Tibial artery (tissue), 4 donors: ENCODE measurements around the gene WARS2.
A peak's percentile ranks its signal among the peaks of the same experiment; 100 is the strongest.
"Not testable (repeated sequence)": the region's sequence is repeated elsewhere in the genome, so short reads cannot be mapped to it uniquely, and the experiment has no call there.

ENCODE experiments used
- DNase-seq, 2 donors: peaks; one replicate each; pipeline ENCODE4 v3.0.0-alpha.2; 2019
- H3K27ac ChIP-seq, 2 donors: fragments of 200-600 bp; sonication (generic) in 1 of 2; 1 replicate in 1 of 2; 2 replicates in 1 of 2; pipeline ENCODE4 v1.5.1; 2018 to 2019; ENCODE audit warnings: mild to moderate bottlenecking in 1 of 2
- H3K27me3 ChIP-seq, 2 donors: fragments of 200-600 bp; sonication (generic) in 1 of 2; one replicate each; pipeline versions ENCODE4 v1.5.1 to v1.6.0; 2016 to 2019
- H3K36me3 ChIP-seq, 3 donors: fragments of 200-600 bp; sonication (generic) in 2 of 3; one replicate each; pipeline ENCODE4 v1.5.1; 2016 to 2019; ENCODE audit warnings: mild to moderate bottlenecking in 2 of 3
- H3K4me1 ChIP-seq, 4 donors: fragments of 200-600 bp; sonication (generic) in 2 of 4; 1 replicate in 3 of 4; 2 replicates in 1 of 4; pipeline ENCODE4 v1.5.1; 2016 to 2019
- H3K4me3 ChIP-seq, 2 donors: fragments of 200-600 bp; sonication (generic) in 1 of 2; 1 replicate in 1 of 2; 2 replicates in 1 of 2; pipeline ENCODE4 v1.5.1; 2018 to 2019; ENCODE audit warnings: mild to moderate bottlenecking in 2 of 2
- H3K9me3 ChIP-seq, 3 donors: fragments of 200-600 bp; sonication (generic) in 1 of 3; one replicate each; pipeline ENCODE4 v1.5.1; 2016 to 2019
- intact Hi-C: fragments of 100-400 bp; cut with DNase I; formaldehyde crosslinking; loops from one replicate; pipeline ENCODE4 v1.15.0; 2023; ENCODE audit warnings: low total_unique reads
- TF ChIP-seq, protein P1 (sequence below), 2 experiments: fragments of 200-600 bp in 1 of 2; fragments of 450-650 bp in 1 of 2; IDR thresholded peaks; one replicate each; pipeline ENCODE4 v1.5.1; 2017 to 2019; ENCODE audit warnings: antibody characterized with exemption in 2 of 2, mild to moderate bottlenecking in 1 of 2, moderate library complexity in 1 of 2

The WARS2 gene

DNA sequence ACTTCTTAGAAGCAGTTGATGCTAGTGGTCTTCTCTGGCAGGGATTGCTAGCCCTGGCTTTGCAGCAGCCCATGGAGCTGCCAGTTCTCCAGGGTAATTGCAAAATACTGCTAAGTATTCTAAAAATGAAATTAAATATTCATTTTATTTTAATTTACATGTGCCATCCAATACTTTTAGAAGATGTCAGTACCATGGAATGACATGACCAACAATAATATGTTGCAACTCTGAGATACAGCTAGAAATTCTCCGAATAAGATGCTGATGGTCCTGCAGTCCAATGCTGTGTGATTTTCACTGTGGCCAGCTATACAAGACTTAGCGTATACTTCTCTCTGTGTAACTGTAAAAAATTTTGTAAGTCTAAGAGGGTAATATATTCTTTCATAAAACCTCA is 20.0 kb upstream of the WARS2 start:
- TF ChIP-seq, protein P1, sequence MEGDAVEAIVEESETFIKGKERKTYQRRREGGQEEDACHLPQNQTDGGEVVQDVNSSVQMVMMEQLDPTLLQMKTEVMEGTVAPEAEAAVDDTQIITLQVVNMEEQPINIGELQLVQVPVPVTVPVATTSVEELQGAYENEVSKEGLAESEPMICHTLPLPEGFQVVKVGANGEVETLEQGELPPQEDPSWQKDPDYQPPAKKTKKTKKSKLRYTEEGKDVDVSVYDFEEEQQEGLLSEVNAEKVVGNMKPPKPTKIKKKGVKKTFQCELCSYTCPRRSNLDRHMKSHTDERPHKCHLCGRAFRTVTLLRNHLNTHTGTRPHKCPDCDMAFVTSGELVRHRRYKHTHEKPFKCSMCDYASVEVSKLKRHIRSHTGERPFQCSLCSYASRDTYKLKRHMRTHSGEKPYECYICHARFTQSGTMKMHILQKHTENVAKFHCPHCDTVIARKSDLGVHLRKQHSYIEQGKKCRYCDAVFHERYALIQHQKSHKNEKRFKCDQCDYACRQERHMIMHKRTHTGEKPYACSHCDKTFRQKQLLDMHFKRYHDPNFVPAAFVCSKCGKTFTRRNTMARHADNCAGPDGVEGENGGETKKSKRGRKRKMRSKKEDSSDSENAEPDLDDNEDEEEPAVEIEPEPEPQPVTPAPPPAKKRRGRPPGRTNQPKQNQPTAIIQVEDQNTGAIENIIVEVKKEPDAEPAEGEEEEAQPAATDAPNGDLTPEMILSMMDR (IDR thresholded peaks at IDR 0.05), result no peak
- H3K36me3 ChIP-seq, result peaks cover 23 to 53% (median 42%) of the 10 kb centered on the region in 3 donors
- peaks cover 0 to 18% (median 4%) of the 10 kb centered on the region in 4 donors for H3K4me1 ChIP-seq
- intact Hi-C loops, result no loop called here
- H3K27ac ChIP-seq, result peak overlapping the region in 1 of 2 donors; percentile 39
- DNase-seq, result no peak
- no peaks in the 10 kb centered on the region for H3K27me3 ChIP-seq
- no peak overlapping the region for H3K4me3 ChIP-seq
- no peaks in the 10 kb centered on the region for H3K9me3 ChIP-seq

DNA sequence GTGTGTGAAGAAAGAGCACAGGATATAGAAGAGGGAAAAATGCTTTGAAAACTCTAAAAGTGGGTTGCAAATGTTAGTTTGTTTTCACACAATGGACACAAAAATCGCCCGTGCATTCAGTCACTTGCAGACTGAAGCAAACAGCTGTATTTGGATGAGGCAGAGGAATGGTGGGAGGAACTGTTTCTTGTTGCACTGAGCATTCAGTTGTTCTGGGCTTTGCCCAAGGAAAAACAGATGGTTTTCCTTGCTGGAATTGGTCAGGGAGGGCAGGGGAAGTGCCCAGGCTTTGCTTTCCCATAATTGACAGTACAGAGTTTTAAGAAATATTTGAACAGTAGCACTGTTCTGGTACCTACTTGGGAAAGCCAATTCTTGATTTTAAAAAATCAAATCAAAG is 19.5 kb upstream of the WARS2 start:
- no peak for DNase-seq
- TF ChIP-seq, protein P1 (IDR thresholded peaks at IDR 0.05), result no peak
- peaks cover 26 to 53% (median 46%) of the 10 kb centered on the region in 3 donors for H3K36me3 ChIP-seq
- no peak overlapping the region for H3K27ac ChIP-seq
- H3K4me3 ChIP-seq, result no peak overlapping the region
- H3K4me1 ChIP-seq, result peaks cover 0 to 18% (median 4%) of the 10 kb centered on the region in 4 donors
- no peaks in the 10 kb centered on the region for H3K9me3 ChIP-seq
- intact Hi-C loops, result no loop called here
- H3K27me3 ChIP-seq, result no peaks in the 10 kb centered on the region

DNA sequence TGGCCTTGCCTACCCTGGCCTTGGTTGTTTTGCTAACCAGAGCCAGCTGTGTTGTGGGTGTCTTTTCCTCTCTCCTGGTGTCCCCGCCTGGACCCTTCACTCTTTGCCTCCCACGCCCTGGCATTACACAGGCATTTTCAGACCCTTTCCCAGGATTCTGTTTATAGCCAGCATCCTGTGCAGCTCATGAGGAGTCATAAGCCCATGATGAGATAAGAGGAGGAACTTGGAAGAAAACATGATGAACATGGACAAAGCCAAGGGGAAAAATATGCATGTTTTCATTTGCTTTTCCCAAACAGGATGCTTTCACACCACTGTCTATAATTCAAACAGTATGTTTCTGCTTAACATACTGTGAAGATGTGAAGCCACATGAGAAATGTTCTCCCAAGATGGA is 18.7 kb upstream of the WARS2 start:
- DNase-seq, result no peak
- intact Hi-C loops, result no loop called here
- Histone ChIP-seq H3K4me3 (no peak overlapping the region), H3K27me3 (no peaks in the 10 kb centered on the region), H3K4me1 (peaks cover 0 to 18% (median 4%) of the 10 kb centered on the region in 4 donors), H3K27ac (no peak overlapping the region), H3K9me3 (no peaks in the 10 kb centered on the region), H3K36me3 (peaks cover 28 to 52% (median 45%) of the 10 kb centered on the region in 3 donors)
- TF ChIP-seq, protein P1 (IDR thresholded peaks at IDR 0.05), result no peak

DNA sequence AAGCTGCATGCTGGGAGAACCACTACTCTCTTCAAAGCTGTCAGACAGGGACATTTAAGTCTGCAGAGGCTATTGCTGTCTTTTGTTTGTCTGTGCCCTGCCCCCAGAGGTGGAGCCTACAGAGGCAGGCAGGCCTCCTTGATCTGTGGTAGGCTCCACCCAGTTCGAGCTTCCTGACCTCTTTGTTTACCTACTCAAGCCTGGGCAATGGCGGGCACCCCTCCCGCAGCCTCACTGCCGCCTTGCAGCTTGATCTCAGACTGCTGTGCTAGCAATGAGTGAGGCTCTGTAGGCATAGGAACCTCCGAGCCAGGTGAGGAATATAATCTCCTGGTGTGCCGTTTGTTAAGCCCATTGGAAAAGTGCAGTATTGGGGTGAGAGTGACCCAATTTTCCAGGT is 16.3 kb upstream of the WARS2 start:
- H3K27me3 ChIP-seq, H3K9me3 ChIP-seq, H3K27ac ChIP-seq, intact Hi-C loops, DNase-seq, H3K4me3 ChIP-seq: not testable (repeated sequence)
- Histone ChIP-seq H3K36me3 (peaks cover 28 to 40% (median 34%) of the 10 kb centered on the region in 3 donors), H3K4me1 (peaks cover 0 to 18% (median 4%) of the 10 kb centered on the region in 4 donors)

DNA sequence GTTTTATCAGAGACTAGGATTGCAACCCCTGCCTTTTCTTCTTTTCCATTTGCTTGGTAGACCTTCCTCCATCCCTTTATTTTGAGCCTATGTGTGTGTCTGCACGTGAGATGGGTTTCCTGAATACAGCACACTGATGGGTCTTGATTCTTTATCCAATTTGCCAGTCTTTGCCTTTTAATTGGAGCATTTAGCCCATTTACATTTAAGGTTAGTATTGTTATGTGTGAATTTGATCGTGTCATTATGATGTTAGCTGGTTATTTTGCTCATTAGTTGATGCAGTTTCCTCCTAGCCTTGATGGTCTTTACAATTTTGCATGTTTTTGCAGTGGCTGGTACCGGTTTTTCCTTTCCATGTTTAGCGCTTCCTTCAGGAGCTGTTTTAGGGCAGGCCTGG is 14.6 kb upstream of the WARS2 start:
- H3K9me3 ChIP-seq, H3K4me1 ChIP-seq, H3K27ac ChIP-seq, H3K4me3 ChIP-seq, DNase-seq, H3K27me3 ChIP-seq, intact Hi-C loops: not testable (repeated sequence)
- peaks cover 28 to 40% (median 34%) of the 10 kb centered on the region in 3 donors for H3K36me3 ChIP-seq

DNA sequence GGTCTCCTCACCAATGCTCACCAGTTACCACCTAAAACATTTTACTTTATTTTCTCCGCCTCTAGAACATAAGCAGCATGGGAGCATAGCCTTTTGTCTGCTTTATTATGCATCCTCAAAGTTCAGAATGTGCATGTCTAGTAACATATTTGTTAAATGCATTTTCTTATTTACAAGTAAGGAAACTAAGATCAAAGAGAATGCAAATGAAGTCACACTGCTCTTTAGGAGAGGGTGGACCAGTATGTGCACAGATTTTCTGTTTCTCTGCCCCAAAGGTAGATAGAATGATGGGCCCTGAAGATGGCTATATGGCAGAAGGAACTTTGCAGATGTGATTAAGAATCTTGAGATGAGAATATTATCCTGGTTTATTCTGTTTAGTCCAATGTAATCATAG is 9.7 kb upstream of the WARS2 start:
- intact Hi-C loops, result no loop called here
- no peak overlapping the region for H3K4me3 ChIP-seq
- H3K36me3 ChIP-seq, result peaks cover 0 to 3% (median 2%) of the 10 kb centered on the region in 3 donors
- peaks cover 0 to 8% (median 0%) of the 10 kb centered on the region in 4 donors for H3K4me1 ChIP-seq
- H3K27ac ChIP-seq, result no peak overlapping the region
- TF ChIP-seq, protein P1 (IDR thresholded peaks at IDR 0.05), result no peak
- H3K27me3 ChIP-seq, result no peaks in the 10 kb centered on the region
- no peaks in the 10 kb centered on the region for H3K9me3 ChIP-seq
- no peak for DNase-seq

DNA sequence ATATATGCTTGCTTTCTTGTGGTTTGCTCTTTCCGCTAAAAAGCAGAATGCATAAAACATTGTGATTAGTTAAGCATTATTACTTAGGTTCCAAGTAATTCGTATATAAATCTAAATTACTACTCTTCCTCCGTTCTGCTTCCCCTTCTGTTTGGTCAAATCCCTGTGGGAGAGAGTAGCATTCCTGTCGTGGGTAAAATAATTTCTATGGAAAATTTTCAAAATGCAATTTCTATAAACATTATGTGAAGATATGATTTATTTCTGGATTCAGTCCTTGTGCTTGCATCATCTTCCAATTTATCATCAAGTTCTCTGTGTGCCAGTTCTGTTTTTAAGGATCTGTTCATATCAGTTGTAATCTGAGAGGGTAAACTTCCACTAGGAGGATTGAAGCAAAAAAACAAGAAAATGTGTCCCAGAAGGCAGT is 7.2 kb upstream of the WARS2 start:
- intact Hi-C loops, result no loop called here
- Histone ChIP-seq H3K36me3 (peaks cover 0 to 3% (median 0%) of the 10 kb centered on the region in 3 donors), H3K9me3 (no peaks in the 10 kb centered on the region), H3K4me3 (no peak overlapping the region), H3K27ac (peak overlapping the region in 1 of 2 donors; percentile 45), H3K4me1 (peaks cover 0 to 10% (median 0%) of the 10 kb centered on the region in 4 donors), H3K27me3 (no peaks in the 10 kb centered on the region)
- TF ChIP-seq, protein P1 (IDR thresholded peaks at IDR 0.05), result no peak
- DNase-seq, result no peak
